T-cell (primary cell): ENCODE results near the gene DUOX2. TPM values are rescaled to one million over a fixed set of nuclear protein-coding genes. Genes with fewer than 3 reads are reported as not detected.

Experiments used
- ATAC-seq, 4 experiments: fragments of 200-7000 bp in 3 of 4; fragments of 150-1000 bp in 1 of 4; cut with Tn5 transposase; replicated peaks in 1 of 4; 1 replicate in 3 of 4; 2 replicates in 1 of 4; pipeline ENCODE4 v1.10.0; 2021; ENCODE audit warnings: moderate library complexity in 3 of 4, mild to moderate bottlenecking in 2 of 4, moderate number of reproducible peaks in 1 of 4
- CTCF ChIA-PET, 2 donors: fragments of 300-600 bp; sonication (Branson Sonifier 250); formaldehyde crosslinking; loops; one replicate each; lab custom pipeline; 2022; ENCODE audit warnings: antibody characterized with exemption in 2 of 2; lab: Charles Lee
- POLR2A ChIA-PET, 2 donors: fragments of 300-600 bp; sonication (Branson Sonifier 250); formaldehyde crosslinking; loops; one replicate each; lab custom pipeline; 2022; ENCODE audit warnings: antibody characterized with exemption in 2 of 2; lab: Charles Lee
- DNase-seq, 35 experiments: peaks; one replicate each; pipeline versions ENCODE4 v3.0.0 to v3.0.0-alpha.2; 2013 to 2023
- H3K27ac ChIP-seq: one replicate; pipeline ENCODE4 v1.5.1; 2013; ENCODE audit warnings: low read length
- H3K27me3 ChIP-seq, 2 experiments: replicated peaks in 1 of 2; 1 replicate in 1 of 2; 2 replicates in 1 of 2; pipeline versions ENCODE4 v1.6.1 to v1.7.0; 2013; ENCODE audit warnings: low read length in 1 of 2, mixed read lengths in 1 of 2; ENCODE audit not compliant: control insufficient read depth in 2 of 2, insufficient read depth in 2 of 2; ENCODE audit errors: extremely low read depth in 1 of 2
- H3K36me3 ChIP-seq, 2 donors: 1 replicate in 1 of 2; 2 replicates in 1 of 2; pipeline versions ENCODE4 v1.6.1 to v1.7.0; 2013; ENCODE audit warnings: low read length in 1 of 2; ENCODE audit not compliant: control insufficient read depth in 2 of 2, insufficient read depth in 1 of 2; ENCODE audit errors: extremely low read depth in 1 of 2
- H3K4me1 ChIP-seq, 2 experiments: 1 replicate in 1 of 2; 2 replicates in 1 of 2; pipeline versions ENCODE4 v1.6.1 to v1.7.0; 2013; ENCODE audit warnings: low read length in 2 of 2, mixed read lengths in 1 of 2; ENCODE audit not compliant: insufficient read depth in 2 of 2, control insufficient read depth in 1 of 2; ENCODE audit errors: extremely low read depth in 1 of 2
- H3K4me3 ChIP-seq, 2 donors: 1 replicate in 1 of 2; 2 replicates in 1 of 2; pipeline versions ENCODE4 v1.5.1 to v1.7.0; 2013; ENCODE audit warnings: mild to moderate bottlenecking in 2 of 2, low read length in 1 of 2, moderate library complexity in 1 of 2; ENCODE audit not compliant: control insufficient read depth in 1 of 2; ENCODE audit errors: extremely low read depth in 1 of 2
- H3K9me3 ChIP-seq: 2 replicates; pipeline ENCODE4 v1.7.0; 2013
- H3K27ac Mint-ChIP-seq, 2 donors: one replicate each; pipeline ENCODE4 v1.8.0; 2020 to 2021; ENCODE audit warnings: mild to moderate bottlenecking in 2 of 2, mixed read lengths in 2 of 2
- H3K27me3 Mint-ChIP-seq, 2 donors: one replicate each; pipeline ENCODE4 v1.8.0; 2021 to 2022; ENCODE audit warnings: mixed read lengths in 2 of 2
- H3K36me3 Mint-ChIP-seq: one replicate; pipeline ENCODE4 v1.8.0; 2021; ENCODE audit warnings: mixed read lengths
- H3K4me1 Mint-ChIP-seq, 3 donors: one replicate each; pipeline ENCODE4 v1.8.0; 2020 to 2022; ENCODE audit warnings: mixed read lengths in 3 of 3, mild to moderate bottlenecking in 1 of 3
- H3K4me3 Mint-ChIP-seq, 3 donors: one replicate each; pipeline ENCODE4 v1.8.0; 2020 to 2022; ENCODE audit warnings: mild to moderate bottlenecking in 3 of 3, mixed read lengths in 3 of 3, moderate library complexity in 3 of 3
- H3K9me3 Mint-ChIP-seq, 3 donors: one replicate each; pipeline ENCODE4 v1.8.0; 2020 to 2022; ENCODE audit warnings: mixed read lengths in 3 of 3
- whole genome bisulfite sequencing: methylation state at CpG from one replicate; pipeline ENCODE4 v1.1.5; 2013; ENCODE audit warnings: missing lambda C conversion rate; ENCODE audit not compliant: insufficient coverage; 5-methylcytosine and 5-hydroxymethylcytosine counted together
- total RNA-seq, 35 experiments: library from RNA in 6 of 35; stranded (reverse) in 6 of 35; fragments of 120-200 nt in 1 of 35; gene quantifications; one replicate each; pipeline versions ENCODE4 v1.2.1 to v1.2.4 and lab custom pipeline; 2013 to 2026

The DUOX2 gene
- total RNA-seq, 5 donors from 2014 or later (not counting 1 experiment from before 2014, with no cell fraction given), result 0.10 to 0.16 (median 0.12) TPM; not detected in 2

- Mint-ChIP-seq H3K4me1 (peaks cover 3 to 8% (median 5%) of the 10 kb centered on the region in 3 donors), H3K36me3 (peaks cover 15% of the 10 kb centered on the region), H3K27ac (no peak overlapping the region), H3K27me3 (no peaks in the 10 kb centered on the region), H3K9me3 (no peaks in the 10 kb centered on the region), H3K4me3 (no peak overlapping the region)
- 86% methylated on average over 4 of the region's 7 CpGs for WGBS
- Histone ChIP-seq H3K27ac (no peak overlapping the region), H3K27me3 (no peaks in the 10 kb centered on the region), H3K36me3 (peaks cover 0 to 3% of the 10 kb centered on the region in 2 donors), H3K4me3 (no peak overlapping the region), H3K4me1 (no peaks in the 10 kb centered on the region), H3K9me3 (no peaks in the 10 kb centered on the region)
- DNase-seq, result no peak
- POLR2A ChIA-PET, result no interaction called here
- CTCF ChIA-PET, result interaction anchor here (0.6 to 1.3 kb wide), 5 partner anchors 11 to 393 kb away, joined by 3 to 4 read pairs (median 3); no protein-coding TSS in a partner anchor
- no peak for ATAC-seq
Measured at GRCh38 chr15:45156744-45157455, 42.9 kb upstream of the DUOX2 start.

GRCh38 chr15:45155739-45156138, 41.8 kb upstream of the DUOX2 start:
- POLR2A ChIA-PET, result no interaction called here
- Mint-ChIP-seq H3K27ac (no peak overlapping the region), H3K4me3 (no peak overlapping the region)

GRCh38 chr15:45151998-45152828, 38.2 kb upstream of the DUOX2 start:
- ATAC-seq (no peak), DNase-seq (no peak)
- H3K36me3 ChIP-seq, result peaks cover 0 to 4% of the 10 kb centered on the region in 2 donors
- CTCF ChIA-PET, result no interaction called here
- Mint-ChIP-seq H3K36me3 (peaks cover 11% of the 10 kb centered on the region), H3K9me3 (no peaks in the 10 kb centered on the region), H3K4me1 (peaks cover 0 to 3% (median 0%) of the 10 kb centered on the region in 3 donors), H3K27me3 (no peaks in the 10 kb centered on the region), H3K4me3 (no peak overlapping the region), H3K27ac (no peak overlapping the region)
- H3K4me1 ChIP-seq, result no peaks in the 10 kb centered on the region
- 98% methylated on average over 31 of the region's 36 CpGs for WGBS
- no peak overlapping the region for H3K4me3 ChIP-seq
- no peaks in the 10 kb centered on the region for H3K9me3 ChIP-seq
- H3K27ac ChIP-seq, result no peak overlapping the region
- H3K27me3 ChIP-seq, result no peaks in the 10 kb centered on the region
- POLR2A ChIA-PET, result no interaction called here

More at GRCh38 chr15:45155739-45156138, 41.8 kb upstream of the DUOX2 start:
- Histone ChIP-seq H3K9me3 (no peaks in the 10 kb centered on the region), H3K36me3 (peaks cover 0 to 4% of the 10 kb centered on the region in 2 donors), H3K4me1 (no peaks in the 10 kb centered on the region), H3K4me3 (no peak overlapping the region), H3K27me3 (no peaks in the 10 kb centered on the region), H3K27ac (no peak overlapping the region)
- ATAC-seq, result no peak
- Mint-ChIP-seq H3K4me1 (peaks cover 3 to 8% (median 5%) of the 10 kb centered on the region in 3 donors), H3K27me3 (no peaks in the 10 kb centered on the region), H3K9me3 (no peaks in the 10 kb centered on the region), H3K36me3 (peaks cover 20% of the 10 kb centered on the region)
- 100% methylated on average over 3 of the region's 8 CpGs for WGBS
- DNase-seq, result no peak
- CTCF ChIA-PET, result interaction anchor here (0.6 to 1.3 kb wide), 2 partner anchors 38 to 43 kb away, joined by 3 to 4 read pairs; no protein-coding TSS in a partner anchor

GRCh38 chr15:45150997-45151396, 37.0 kb upstream of the DUOX2 start:
- Histone ChIP-seq H3K27ac (no peak overlapping the region), H3K27me3 (no peaks in the 10 kb centered on the region), H3K36me3 (peaks cover 0 to 4% of the 10 kb centered on the region in 2 donors), H3K4me1 (no peaks in the 10 kb centered on the region), H3K9me3 (no peaks in the 10 kb centered on the region), H3K4me3 (no peak overlapping the region)
- CTCF ChIA-PET, result no interaction called here
- Mint-ChIP-seq H3K4me1 (peaks cover 0 to 3% (median 0%) of the 10 kb centered on the region in 3 donors), H3K4me3 (no peak overlapping the region), H3K9me3 (no peaks in the 10 kb centered on the region), H3K27me3 (no peaks in the 10 kb centered on the region), H3K36me3 (peaks cover 11% of the 10 kb centered on the region), H3K27ac (no peak overlapping the region)
- WGBS, result 100% methylated on average over 4 of the region's 6 CpGs
- POLR2A ChIA-PET, result no interaction called here
- no peak for DNase-seq
- no peak for ATAC-seq

GRCh38 chr15:45150481-45150880, 36.5 kb upstream of the DUOX2 start:
- no peaks in the 10 kb centered on the region for H3K9me3 Mint-ChIP-seq

GRCh38 chr15:45149060-45149459, 35.1 kb upstream of the DUOX2 start:
- Mint-ChIP-seq H3K9me3 (no peaks in the 10 kb centered on the region), H3K27me3 (no peaks in the 10 kb centered on the region), H3K27ac (no peak overlapping the region), H3K4me1 (no peaks in the 10 kb centered on the region), H3K4me3 (no peak overlapping the region), H3K36me3 (peaks cover 11% of the 10 kb centered on the region)
- H3K4me3 ChIP-seq, result no peak overlapping the region
- H3K36me3 ChIP-seq, result peaks cover 0 to 4% of the 10 kb centered on the region in 2 donors
- WGBS, result no CpG with 5 or more reads among the region's 1 CpG
- CTCF ChIA-PET, result interaction anchor here in 1 of 2 donors (0.7 to 0.9 kb wide), 2 partner anchors 12 to 22 kb away, joined by 3 to 5 read pairs; no protein-coding TSS in a partner anchor
- H3K9me3 ChIP-seq, result no peaks in the 10 kb centered on the region
- ATAC-seq, result no peak
- no peak for DNase-seq
- H3K27ac ChIP-seq, result no peak overlapping the region
- no peaks in the 10 kb centered on the region for H3K4me1 ChIP-seq
- H3K27me3 ChIP-seq, result no peaks in the 10 kb centered on the region
- POLR2A ChIA-PET, result no interaction called here

More at GRCh38 chr15:45150481-45150880, 36.5 kb upstream of the DUOX2 start:
- Histone ChIP-seq H3K27me3 (no peaks in the 10 kb centered on the region), H3K4me3 (no peak overlapping the region), H3K27ac (no peak overlapping the region), H3K4me1 (no peaks in the 10 kb centered on the region), H3K36me3 (peaks cover 0 to 4% of the 10 kb centered on the region in 2 donors), H3K9me3 (no peaks in the 10 kb centered on the region)
- Mint-ChIP-seq H3K27me3 (no peaks in the 10 kb centered on the region), H3K27ac (no peak overlapping the region), H3K36me3 (peaks cover 11% of the 10 kb centered on the region), H3K4me1 (no peaks in the 10 kb centered on the region), H3K4me3 (no peak overlapping the region)
- ChIA-PET CTCF (interaction anchor here (0.5 to 1.0 kb wide), 2 partner anchors 26 to 335 kb away, joined by 3 read pairs; no protein-coding TSS in a partner anchor), POLR2A (no interaction called here)
- no peak for DNase-seq
- WGBS, result 90% methylated on average over 2 of the region's 6 CpGs
- no peak for ATAC-seq
